HepG2 (cell line): ENCODE results near the gene SURF1. TPM values are rescaled to one million over a fixed set of nuclear protein-coding genes. Genes with fewer than 3 reads are reported as not detected.

Source experiments
- HNRNPH1 ChIP-seq: fragments of 200-400 bp; formaldehyde crosslinking; optimal IDR thresholded peaks from 2 replicates; pipeline ENCODE3; 2017; ENCODE audit warnings: mild to moderate bottlenecking, low read depth, low read length
- HNRNPLL ChIP-seq: fragments of 200-400 bp; formaldehyde crosslinking; IDR thresholded peaks from 2 replicates; pipeline ENCODE4 v1.6.1; 2017; ENCODE audit warnings: mild to moderate bottlenecking, low read depth, low read length; ENCODE audit not compliant: poor library complexity, severe bottlenecking
- KLF13 ChIP-seq: sonication (generic); formaldehyde crosslinking; IDR thresholded peaks from 2 replicates; pipeline ENCODE4 v1.4.0; 2020; ENCODE audit warnings: mild to moderate bottlenecking, missing genetic modification reagents
- MTA3 ChIP-seq: sonication (generic); formaldehyde crosslinking; IDR thresholded peaks from 2 replicates; pipeline ENCODE4 v1.4.0; 2020; ENCODE audit warnings: missing genetic modification reagents
- MXD4 ChIP-seq: IDR thresholded peaks from 2 replicates; pipeline ENCODE4 v1.6.1; 2016; ENCODE audit warnings: mild to moderate bottlenecking, missing biosample characterization, missing genetic modification reagents
- SOX5 ChIP-seq: IDR thresholded peaks from 2 replicates; pipeline ENCODE4 v1.6.1; 2016; ENCODE audit warnings: borderline replicate concordance
- SP2 ChIP-seq: sonication (generic); formaldehyde crosslinking; IDR thresholded peaks from 2 replicates; pipeline ENCODE4 v1.5.1; 2020; ENCODE audit warnings: mild to moderate bottlenecking, missing genetic modification reagents
- ZNF274 ChIP-seq: sonication (generic); formaldehyde crosslinking; IDR thresholded peaks from 2 replicates; pipeline ENCODE4 v1.5.1; 2020; ENCODE audit warnings: mild to moderate bottlenecking, missing genetic modification reagents
- ZNF563 ChIP-seq: sonication (generic); formaldehyde crosslinking; IDR thresholded peaks from 2 replicates; pipeline ENCODE4 v1.8.0; 2022; ENCODE audit warnings: mild to moderate bottlenecking, moderate library complexity, missing genetic modification reagents
- ZNF569 ChIP-seq: sonication (generic); formaldehyde crosslinking; IDR thresholded peaks from 2 replicates; pipeline ENCODE4 v1.5.0; 2020; ENCODE audit warnings: mild to moderate bottlenecking, missing genetic modification reagents, moderate library complexity, borderline replicate concordance
- ZNF619 ChIP-seq: sonication (generic); formaldehyde crosslinking; IDR thresholded peaks from 2 replicates; pipeline ENCODE4 v1.4.0; 2020; ENCODE audit warnings: mild to moderate bottlenecking, missing genetic modification reagents
- polyA plus RNA-seq, 8 experiments: library from polyadenylated mRNA; depleted of rRNA in 3 of 8; stranded (reverse) in 7 of 8; unstranded in 1 of 8; fragments of >200 nt; fragmentation: Illumina TruSeq in 4 of 8; extraction: Trizol in 4 of 8; gene quantifications; 2 replicates each; pipeline versions ENCODE4 v1.2.1 to v1.2.3, GENCODE V29; 2011 to 2016; ENCODE audit warnings: low read depth in 4 of 8, missing spikeins in 1 of 8, mixed read lengths in 1 of 8; ENCODE audit not compliant: insufficient read depth in 1 of 8
- total RNA-seq, 5 experiments: library from RNA; depleted of rRNA; stranded (reverse); fragments of >200 nt; fragmentation: Illumina TruSeq; extraction: Trizol; gene quantifications; 2 replicates each; pipeline ENCODE4 v1.2.3, GENCODE V29; 2016; ENCODE audit warnings: low read depth in 1 of 5
- TF ChIP-seq, protein P1 (sequence below): sonication (generic); formaldehyde crosslinking; conservative IDR thresholded peaks from 2 replicates; pipeline ENCODE4 v1.8.0; 2022; ENCODE audit warnings: mild to moderate bottlenecking, moderate library complexity, missing genetic modification reagents
- TF ChIP-seq, protein P2 (sequence below): sonication (generic); formaldehyde crosslinking; conservative IDR thresholded peaks from 2 replicates; pipeline ENCODE4 v1.4.0; 2020; ENCODE audit warnings: missing genetic modification reagents
- TF ChIP-seq, protein P3 (sequence below): sonication (generic); formaldehyde crosslinking; IDR thresholded peaks from 2 replicates; pipeline ENCODE4 v1.8.0; 2022; ENCODE audit warnings: mild to moderate bottlenecking, missing genetic modification reagents, moderate library complexity
- TF ChIP-seq, protein P4 (sequence below): sonication (generic); formaldehyde crosslinking; IDR thresholded peaks from 2 replicates; pipeline ENCODE4 v1.4.0; 2020; ENCODE audit warnings: missing genetic modification reagents
- TF ChIP-seq, protein P5 (sequence below): sonication (generic); formaldehyde crosslinking; IDR thresholded peaks from 2 replicates; pipeline ENCODE4 v1.4.0; 2020; ENCODE audit warnings: mild to moderate bottlenecking, missing genetic modification reagents

The SURF1 gene
- total and polyA plus RNA-seq, 2 of the 13 experiments (the other 11 are each of a cell fraction or from before 2014, with no cell fraction given), result 17.8 to 40.7 TPM

DNA sequence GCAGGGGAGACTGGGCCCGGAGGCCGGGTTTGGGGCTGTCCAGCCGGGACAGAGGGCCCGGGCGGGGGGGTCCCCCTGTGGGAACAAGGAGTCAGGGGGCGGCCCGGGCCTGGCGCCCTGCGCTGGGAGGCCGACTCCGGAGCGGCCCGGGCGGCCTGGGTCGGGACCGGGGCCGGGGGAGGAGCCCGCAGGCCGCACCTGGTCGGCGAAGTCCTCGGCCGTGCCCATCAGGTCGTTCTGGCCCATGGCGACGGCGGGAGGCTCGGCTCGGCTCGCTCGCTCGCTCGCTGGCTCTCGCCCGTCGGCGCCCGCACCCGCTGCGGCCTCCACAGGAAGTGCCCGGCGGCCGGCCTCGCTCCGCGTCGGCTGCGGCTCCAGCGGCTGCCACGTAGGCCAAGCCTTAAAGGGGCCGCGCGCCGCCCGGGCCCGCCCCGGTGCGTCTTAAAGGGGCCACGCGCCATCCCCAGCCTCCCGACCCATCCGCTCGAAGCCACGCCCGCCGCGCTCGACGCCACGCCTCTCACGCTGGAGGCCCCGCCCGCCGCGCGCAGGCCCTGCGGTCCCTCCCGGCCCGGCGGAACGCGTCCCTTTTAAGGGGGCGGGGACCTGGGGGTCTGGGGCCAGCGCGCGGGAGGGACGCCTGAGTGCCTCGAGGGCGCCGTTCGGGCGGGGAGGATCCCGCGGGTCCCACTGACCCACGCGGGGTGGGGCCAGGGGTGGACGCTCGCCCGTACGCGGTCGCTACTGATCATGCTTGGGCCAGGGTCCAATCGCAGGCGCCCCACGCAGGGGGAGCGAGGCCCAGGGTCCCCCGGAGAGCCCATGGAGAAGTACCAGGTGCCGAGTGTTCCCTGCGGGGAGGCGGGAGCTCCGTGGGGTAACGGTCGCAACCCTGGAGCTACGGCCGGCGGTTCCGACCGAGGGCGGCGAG, 19.7 kb upstream of the SURF1 start, which contains the start of the genes STKLD1 and SURF4 (continued):
- TF ChIP-seq SP2 (CRISPR knock-in tag) (no peak), KLF13 (CRISPR knock-in tag) (peak; percentile 61; the same call in 1 of the 2 replicates), MTA3 (no peak), SOX5 (CRISPR knock-in tag) (no peak; the same call in 1 of the 2 replicates), MXD4 (CRISPR knock-in tag) (peak; percentile 56; the same call in 1 of the 2 replicates), HNRNPH1 (no peak), HNRNPLL (peak; percentile 82), ZNF274 (no peak), ZNF563 (peak; percentile 79), ZNF619 (CRISPR knock-in tag) (0 out of 2 replicates have a peak, but pooled peaks have one; percentile 43), ZNF569 (CRISPR knock-in tag) (no peak)
- TF ChIP-seq, protein P1, sequence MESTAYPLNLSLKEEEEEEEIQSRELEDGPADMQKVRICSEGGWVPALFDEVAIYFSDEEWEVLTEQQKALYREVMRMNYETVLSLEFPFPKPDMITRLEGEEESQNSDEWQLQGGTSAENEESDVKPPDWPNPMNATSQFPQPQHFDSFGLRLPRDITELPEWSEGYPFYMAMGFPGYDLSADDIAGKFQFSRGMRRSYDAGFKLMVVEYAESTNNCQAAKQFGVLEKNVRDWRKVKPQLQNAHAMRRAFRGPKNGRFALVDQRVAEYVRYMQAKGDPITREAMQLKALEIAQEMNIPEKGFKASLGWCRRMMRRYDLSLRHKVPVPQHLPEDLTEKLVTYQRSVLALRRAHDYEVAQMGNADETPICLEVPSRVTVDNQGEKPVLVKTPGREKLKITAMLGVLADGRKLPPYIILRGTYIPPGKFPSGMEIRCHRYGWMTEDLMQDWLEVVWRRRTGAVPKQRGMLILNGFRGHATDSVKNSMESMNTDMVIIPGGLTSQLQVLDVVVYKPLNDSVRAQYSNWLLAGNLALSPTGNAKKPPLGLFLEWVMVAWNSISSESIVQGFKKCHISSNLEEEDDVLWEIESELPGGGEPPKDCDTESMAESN (CRISPR knock-in tag), result no peak; the same call in 1 of the 2 replicates
- TF ChIP-seq, protein P2, sequence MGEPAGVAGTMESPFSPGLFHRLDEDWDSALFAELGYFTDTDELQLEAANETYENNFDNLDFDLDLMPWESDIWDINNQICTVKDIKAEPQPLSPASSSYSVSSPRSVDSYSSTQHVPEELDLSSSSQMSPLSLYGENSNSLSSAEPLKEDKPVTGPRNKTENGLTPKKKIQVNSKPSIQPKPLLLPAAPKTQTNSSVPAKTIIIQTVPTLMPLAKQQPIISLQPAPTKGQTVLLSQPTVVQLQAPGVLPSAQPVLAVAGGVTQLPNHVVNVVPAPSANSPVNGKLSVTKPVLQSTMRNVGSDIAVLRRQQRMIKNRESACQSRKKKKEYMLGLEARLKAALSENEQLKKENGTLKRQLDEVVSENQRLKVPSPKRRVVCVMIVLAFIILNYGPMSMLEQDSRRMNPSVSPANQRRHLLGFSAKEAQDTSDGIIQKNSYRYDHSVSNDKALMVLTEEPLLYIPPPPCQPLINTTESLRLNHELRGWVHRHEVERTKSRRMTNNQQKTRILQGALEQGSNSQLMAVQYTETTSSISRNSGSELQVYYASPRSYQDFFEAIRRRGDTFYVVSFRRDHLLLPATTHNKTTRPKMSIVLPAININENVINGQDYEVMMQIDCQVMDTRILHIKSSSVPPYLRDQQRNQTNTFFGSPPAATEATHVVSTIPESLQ (CRISPR knock-in tag), result no peak; the same call in 1 of the 2 replicates
- TF ChIP-seq, protein P3, sequence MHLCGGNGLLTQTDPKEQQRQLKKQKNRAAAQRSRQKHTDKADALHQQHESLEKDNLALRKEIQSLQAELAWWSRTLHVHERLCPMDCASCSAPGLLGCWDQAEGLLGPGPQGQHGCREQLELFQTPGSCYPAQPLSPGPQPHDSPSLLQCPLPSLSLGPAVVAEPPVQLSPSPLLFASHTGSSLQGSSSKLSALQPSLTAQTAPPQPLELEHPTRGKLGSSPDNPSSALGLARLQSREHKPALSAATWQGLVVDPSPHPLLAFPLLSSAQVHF (CRISPR knock-in tag), result no peak
- TF ChIP-seq, protein P4, sequence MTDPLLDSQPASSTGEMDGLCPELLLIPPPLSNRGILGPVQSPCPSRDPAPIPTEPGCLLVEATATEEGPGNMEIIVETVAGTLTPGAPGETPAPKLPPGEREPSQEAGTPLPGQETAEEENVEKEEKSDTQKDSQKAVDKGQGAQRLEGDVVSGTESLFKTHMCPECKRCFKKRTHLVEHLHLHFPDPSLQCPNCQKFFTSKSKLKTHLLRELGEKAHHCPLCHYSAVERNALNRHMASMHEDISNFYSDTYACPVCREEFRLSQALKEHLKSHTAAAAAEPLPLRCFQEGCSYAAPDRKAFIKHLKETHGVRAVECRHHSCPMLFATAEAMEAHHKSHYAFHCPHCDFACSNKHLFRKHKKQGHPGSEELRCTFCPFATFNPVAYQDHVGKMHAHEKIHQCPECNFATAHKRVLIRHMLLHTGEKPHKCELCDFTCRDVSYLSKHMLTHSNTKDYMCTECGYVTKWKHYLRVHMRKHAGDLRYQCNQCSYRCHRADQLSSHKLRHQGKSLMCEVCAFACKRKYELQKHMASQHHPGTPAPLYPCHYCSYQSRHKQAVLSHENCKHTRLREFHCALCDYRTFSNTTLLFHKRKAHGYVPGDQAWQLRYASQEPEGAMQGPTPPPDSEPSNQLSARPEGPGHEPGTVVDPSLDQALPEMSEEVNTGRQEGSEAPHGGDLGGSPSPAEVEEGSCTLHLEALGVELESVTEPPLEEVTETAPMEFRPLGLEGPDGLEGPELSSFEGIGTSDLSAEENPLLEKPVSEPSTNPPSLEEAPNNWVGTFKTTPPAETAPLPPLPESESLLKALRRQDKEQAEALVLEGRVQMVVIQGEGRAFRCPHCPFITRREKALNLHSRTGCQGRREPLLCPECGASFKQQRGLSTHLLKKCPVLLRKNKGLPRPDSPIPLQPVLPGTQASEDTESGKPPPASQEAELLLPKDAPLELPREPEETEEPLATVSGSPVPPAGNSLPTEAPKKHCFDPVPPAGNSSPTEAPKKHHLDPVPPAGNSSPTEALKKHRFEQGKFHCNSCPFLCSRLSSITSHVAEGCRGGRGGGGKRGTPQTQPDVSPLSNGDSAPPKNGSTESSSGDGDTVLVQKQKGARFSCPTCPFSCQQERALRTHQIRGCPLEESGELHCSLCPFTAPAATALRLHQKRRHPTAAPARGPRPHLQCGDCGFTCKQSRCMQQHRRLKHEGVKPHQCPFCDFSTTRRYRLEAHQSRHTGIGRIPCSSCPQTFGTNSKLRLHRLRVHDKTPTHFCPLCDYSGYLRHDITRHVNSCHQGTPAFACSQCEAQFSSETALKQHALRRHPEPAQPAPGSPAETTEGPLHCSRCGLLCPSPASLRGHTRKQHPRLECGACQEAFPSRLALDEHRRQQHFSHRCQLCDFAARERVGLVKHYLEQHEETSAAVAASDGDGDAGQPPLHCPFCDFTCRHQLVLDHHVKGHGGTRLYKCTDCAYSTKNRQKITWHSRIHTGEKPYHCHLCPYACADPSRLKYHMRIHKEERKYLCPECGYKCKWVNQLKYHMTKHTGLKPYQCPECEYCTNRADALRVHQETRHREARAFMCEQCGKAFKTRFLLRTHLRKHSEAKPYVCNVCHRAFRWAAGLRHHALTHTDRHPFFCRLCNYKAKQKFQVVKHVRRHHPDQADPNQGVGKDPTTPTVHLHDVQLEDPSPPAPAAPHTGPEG (CRISPR knock-in tag), result peak; percentile 76; the same call in 1 of the 2 replicates
- TF ChIP-seq, protein P5, sequence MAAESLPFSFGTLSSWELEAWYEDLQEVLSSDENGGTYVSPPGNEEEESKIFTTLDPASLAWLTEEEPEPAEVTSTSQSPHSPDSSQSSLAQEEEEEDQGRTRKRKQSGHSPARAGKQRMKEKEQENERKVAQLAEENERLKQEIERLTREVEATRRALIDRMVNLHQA, result no peak
